ENCODE data around the gene MISP. TPM values are rescaled to one million over a fixed set of nuclear protein-coding genes. Genes with fewer than 3 reads are reported as not detected.

MISP gene
- total and polyA plus RNA-seq, 9 of the 15 experiments (the other 6 are each of a cell fraction or from before 2014, with no cell fraction given) = 0.04 to 0.29 (median 0.05) TPM; not detected in 5

DNA sequence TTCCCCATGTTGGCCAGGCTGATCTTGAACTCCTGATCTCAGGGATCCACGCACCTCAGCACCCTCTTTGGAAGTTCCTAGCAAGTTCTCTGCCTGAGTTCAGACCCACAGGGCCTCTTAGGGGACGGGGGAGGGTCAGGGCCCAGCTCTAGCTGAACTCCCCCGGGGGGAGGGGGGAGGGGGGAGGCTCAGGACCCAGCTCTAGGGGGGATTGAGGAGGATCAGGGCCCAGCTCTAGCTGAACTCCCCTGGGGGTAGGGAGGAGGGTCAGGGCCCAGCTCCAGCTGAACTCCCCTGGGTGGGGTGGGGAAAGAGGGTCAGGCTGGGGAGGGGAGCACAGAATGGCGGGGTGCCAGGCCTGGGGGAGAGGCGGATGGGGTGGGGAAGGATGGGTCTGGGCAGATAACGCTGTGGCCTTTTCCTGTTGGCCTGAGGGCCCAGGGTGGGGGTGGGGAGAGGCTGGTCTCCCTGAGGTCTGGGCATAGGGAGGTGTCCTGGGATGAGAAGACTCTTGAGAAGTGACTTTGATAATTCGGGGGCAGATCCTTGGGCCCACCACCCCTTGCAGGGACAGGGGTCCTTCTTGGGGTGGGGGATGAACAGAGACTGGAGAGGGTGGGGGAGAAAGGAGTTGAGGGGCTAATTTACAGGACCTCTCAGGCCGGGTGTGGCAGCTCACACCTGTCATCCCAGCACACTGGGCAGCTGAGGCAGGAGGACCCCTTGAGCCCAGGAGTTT lies 40.8 kb downstream of the MISP start (continued):
- no peak for TF ChIP-seq LCOR (CRISPR knock-in tag; IDR thresholded peaks at IDR 0.05)
- TF ChIP-seq, protein P1, sequence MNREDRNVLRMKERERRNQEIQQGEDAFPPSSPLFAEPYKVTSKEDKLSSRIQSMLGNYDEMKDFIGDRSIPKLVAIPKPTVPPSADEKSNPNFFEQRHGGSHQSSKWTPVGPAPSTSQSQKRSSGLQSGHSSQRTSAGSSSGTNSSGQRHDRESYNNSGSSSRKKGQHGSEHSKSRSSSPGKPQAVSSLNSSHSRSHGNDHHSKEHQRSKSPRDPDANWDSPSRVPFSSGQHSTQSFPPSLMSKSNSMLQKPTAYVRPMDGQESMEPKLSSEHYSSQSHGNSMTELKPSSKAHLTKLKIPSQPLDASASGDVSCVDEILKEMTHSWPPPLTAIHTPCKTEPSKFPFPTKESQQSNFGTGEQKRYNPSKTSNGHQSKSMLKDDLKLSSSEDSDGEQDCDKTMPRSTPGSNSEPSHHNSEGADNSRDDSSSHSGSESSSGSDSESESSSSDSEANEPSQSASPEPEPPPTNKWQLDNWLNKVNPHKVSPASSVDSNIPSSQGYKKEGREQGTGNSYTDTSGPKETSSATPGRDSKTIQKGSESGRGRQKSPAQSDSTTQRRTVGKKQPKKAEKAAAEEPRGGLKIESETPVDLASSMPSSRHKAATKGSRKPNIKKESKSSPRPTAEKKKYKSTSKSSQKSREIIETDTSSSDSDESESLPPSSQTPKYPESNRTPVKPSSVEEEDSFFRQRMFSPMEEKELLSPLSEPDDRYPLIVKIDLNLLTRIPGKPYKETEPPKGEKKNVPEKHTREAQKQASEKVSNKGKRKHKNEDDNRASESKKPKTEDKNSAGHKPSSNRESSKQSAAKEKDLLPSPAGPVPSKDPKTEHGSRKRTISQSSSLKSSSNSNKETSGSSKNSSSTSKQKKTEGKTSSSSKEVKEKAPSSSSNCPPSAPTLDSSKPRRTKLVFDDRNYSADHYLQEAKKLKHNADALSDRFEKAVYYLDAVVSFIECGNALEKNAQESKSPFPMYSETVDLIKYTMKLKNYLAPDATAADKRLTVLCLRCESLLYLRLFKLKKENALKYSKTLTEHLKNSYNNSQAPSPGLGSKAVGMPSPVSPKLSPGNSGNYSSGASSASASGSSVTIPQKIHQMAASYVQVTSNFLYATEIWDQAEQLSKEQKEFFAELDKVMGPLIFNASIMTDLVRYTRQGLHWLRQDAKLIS (CRISPR knock-in tag; IDR thresholded peaks at IDR 0.05) = no peak
- TF ChIP-seq TAF1 (IDR thresholded peaks at IDR 0.05; ENCODE audit: control insufficient read depth, extremely low read depth, insufficient read depth, low read length, severe bottlenecking) = peak; percentile 32
- TF ChIP-seq KDM5B (IDR thresholded peaks at IDR 0.05; ENCODE audit: insufficient replicate concordance, low read depth, low read length) = no peak
- no peak; a peak in 1 of 4 replicates for TF ChIP-seq FOXK2 (conservative IDR thresholded peaks at IDR 0.05 in 1 of 2, IDR thresholded peaks at IDR 0.05 in 1 of 2; ENCODE audit: low read depth in 2 of 2)
- TF ChIP-seq NFIX (CRISPR knock-in tag; IDR thresholded peaks at IDR 0.05; ENCODE audit: low read depth) = no peak
- no peak for TF ChIP-seq XRCC4 (IDR thresholded peaks at IDR 0.05; ENCODE audit: extremely low read depth, insufficient read depth, insufficient read length)
- no peak for TF ChIP-seq ZNF324 (CRISPR knock-in tag; IDR thresholded peaks at IDR 0.05)
- TF ChIP-seq MCM5 (IDR thresholded peaks at IDR 0.05; ENCODE audit: low read depth) = no peak
- TF ChIP-seq, protein P2, sequence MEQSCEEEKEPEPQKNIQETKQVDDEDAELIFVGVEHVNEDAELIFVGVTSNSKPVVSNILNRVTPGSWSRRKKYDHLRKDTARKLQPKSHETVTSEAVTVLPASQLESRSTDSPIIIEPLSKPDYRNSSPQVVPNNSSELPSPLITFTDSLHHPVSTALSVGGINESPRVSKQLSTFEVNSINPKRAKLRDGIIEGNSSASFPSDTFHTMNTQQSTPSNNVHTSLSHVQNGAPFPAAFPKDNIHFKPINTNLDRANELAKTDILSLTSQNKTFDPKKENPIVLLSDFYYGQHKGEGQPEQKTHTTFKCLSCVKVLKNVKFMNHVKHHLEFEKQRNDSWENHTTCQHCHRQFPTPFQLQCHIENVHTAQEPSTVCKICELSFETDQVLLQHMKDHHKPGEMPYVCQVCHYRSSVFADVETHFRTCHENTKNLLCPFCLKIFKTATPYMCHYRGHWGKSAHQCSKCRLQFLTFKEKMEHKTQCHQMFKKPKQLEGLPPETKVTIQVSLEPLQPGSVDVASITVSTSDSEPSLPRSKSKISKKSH (CRISPR knock-in tag; IDR thresholded peaks at IDR 0.05) = no peak
- TF ChIP-seq, protein P3, sequence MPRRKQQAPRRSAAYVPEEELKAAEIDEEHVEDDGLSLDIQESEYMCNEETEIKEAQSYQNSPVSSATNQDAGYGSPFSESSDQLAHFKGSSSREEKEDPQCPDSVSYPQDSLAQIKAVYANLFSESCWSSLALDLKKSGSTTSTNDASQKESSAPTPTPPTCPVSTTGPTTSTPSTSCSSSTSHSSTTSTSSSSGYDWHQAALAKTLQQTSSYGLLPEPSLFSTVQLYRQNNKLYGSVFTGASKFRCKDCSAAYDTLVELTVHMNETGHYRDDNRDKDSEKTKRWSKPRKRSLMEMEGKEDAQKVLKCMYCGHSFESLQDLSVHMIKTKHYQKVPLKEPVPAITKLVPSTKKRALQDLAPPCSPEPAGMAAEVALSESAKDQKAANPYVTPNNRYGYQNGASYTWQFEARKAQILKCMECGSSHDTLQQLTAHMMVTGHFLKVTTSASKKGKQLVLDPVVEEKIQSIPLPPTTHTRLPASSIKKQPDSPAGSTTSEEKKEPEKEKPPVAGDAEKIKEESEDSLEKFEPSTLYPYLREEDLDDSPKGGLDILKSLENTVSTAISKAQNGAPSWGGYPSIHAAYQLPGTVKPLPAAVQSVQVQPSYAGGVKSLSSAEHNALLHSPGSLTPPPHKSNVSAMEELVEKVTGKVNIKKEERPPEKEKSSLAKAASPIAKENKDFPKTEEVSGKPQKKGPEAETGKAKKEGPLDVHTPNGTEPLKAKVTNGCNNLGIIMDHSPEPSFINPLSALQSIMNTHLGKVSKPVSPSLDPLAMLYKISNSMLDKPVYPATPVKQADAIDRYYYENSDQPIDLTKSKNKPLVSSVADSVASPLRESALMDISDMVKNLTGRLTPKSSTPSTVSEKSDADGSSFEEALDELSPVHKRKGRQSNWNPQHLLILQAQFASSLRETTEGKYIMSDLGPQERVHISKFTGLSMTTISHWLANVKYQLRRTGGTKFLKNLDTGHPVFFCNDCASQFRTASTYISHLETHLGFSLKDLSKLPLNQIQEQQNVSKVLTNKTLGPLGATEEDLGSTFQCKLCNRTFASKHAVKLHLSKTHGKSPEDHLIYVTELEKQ (CRISPR knock-in tag; IDR thresholded peaks at IDR 0.05) = no peak
- peak; percentile 40; the same call in 1 of the 2 replicates for TF ChIP-seq JUND (IDR thresholded peaks at IDR 0.05; ENCODE audit: borderline replicate concordance, low read depth, low read length)
- no peak; the same call in 2 of the 3 replicates for TF ChIP-seq JUND (tag; IDR thresholded peaks at IDR 0.05; ENCODE audit: borderline replicate concordance, low read depth, low read length)
- peak in 2 of 3 experiments; percentile 28 to 62 for TF ChIP-seq YY1 (IDR thresholded peaks at IDR 0.05; ENCODE audit: borderline replicate concordance in 1 of 3, control insufficient read depth in 1 of 3, extremely low read depth in 1 of 3, insufficient read depth in 3 of 3, insufficient read length in 1 of 3, insufficient replicate concordance in 2 of 3, low read depth in 1 of 3, low read length in 2 of 3)
- TF ChIP-seq HMGN3 (IDR thresholded peaks at IDR 0.05; ENCODE audit: borderline replicate concordance, extremely low read depth, insufficient read length, low read depth, low read length) = peak; percentile 48
- peak; percentile 82 for TF ChIP-seq ARID1B (IDR thresholded peaks at IDR 0.05)
- no peak for TF ChIP-seq PTTG1 (tag; IDR thresholded peaks at IDR 0.05; ENCODE audit: low read depth)
